Measurements from ENCODE around the gene DNAJC15.
"Not testable (repeated sequence)": the region's sequence is repeated elsewhere in the genome, so short reads cannot be mapped to it uniquely, and the experiment has no call there.

The DNAJC15 gene

GRCh38 chr13:43003729-43004128, 19.7 kb upstream of the DNAJC15 start:
- no peak for DNase-seq (ENCODE audit: low read depth in 3 of 3)

DNA sequence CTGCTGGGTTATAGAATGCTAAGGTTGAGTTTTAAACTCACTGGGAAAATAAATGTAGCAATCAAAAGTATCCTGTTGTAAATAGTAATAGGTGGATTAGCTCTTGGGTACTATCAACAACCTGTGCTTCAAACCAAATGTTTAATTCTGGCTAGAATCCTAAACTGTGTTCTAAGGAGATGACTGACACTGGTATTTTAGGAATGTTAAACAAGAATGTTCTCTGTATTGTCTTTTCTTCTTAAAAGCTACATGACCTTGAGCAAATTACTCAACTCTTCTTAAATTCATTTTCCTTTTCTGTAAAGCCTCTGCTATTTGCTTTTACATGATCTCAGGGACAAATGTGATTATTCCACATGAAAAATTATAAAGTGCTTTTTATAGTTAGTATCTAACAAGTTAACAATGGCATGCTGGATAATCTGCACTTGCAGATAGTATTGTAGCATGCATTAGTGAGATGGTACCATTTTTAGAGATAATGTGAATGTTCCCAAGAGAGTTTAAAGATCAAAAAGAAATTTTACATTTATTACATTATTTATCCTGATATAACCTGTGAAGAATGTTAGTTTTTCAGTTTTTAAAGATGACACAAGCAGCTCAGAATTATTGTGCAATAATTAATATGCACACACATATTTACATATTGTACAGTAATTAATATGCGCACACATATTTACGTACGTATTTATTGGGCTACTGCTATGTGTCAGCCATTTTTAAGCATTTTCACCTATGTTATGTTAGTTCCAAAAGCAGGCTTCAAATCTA, 17.7 kb upstream of the DNAJC15 start:
- no peak for DNase-seq (ENCODE audit: low read depth in 3 of 3)

GRCh38 chr13:43006893-43007631, 16.3 kb upstream of the DNAJC15 start:
- DNase-seq (ENCODE audit: low read depth in 3 of 3), result no peak

DNA sequence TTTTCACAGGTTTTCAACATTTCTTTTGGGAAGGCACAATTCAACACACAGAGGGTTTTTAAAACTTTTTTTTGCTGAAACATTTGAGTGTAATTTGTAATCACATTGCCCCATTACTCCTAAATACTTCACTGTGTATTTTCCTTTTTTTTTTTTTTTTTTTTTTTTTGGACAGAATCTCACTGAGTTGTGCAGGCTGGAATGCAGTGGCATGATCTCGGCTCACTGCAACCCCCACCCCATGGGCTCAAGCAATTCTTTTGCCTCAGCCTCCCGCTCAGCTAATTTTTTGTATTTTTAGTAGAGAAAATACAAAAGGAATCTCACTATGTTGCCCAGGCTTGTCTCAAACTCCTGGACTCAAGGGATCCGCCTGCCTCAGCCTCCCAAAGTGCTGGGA, 14.8 kb upstream of the DNAJC15 start:
- no peak for DNase-seq (ENCODE audit: low read depth in 3 of 3)

DNA sequence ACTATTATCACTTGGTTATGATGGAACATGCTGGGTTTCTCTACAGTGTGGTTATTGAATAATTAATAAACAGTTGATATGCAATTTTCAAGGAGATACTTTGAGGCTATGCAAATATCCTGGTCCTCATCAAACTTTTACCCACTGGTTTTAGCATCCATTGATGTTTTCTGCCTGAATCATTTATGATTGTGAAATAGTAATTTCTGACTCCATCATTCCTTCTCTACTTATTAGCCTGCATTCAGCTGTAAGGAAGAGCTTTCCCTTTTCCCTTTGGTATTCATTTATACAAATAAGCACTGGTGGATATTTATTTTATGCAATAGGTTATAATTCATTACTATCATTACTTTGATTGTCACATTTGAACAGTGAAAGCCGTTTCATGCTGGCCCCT, 13.9 kb upstream of the DNAJC15 start:
- no peak for DNase-seq (ENCODE audit: low read depth in 3 of 3)

DNA sequence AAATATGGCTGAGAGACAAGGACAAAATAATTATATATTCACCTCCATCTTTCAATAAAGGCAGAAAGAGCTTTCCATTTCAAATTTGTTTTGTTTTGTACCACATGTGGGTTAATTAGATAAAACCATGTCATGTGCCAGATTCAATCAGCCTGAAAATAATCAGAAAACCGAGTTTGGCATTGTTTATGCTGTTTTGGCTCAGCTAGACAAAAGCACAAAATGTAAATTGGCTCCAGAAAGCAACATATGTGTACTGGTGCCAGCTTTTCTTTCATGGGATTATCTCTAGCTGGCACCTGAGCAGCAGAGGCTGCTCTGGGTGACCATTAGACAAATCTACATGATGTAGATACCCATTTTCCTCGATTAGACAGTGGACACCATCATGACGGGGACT, 9.2 kb upstream of the DNAJC15 start:
- no peak for DNase-seq (ENCODE audit: low read depth in 3 of 3)

DNA sequence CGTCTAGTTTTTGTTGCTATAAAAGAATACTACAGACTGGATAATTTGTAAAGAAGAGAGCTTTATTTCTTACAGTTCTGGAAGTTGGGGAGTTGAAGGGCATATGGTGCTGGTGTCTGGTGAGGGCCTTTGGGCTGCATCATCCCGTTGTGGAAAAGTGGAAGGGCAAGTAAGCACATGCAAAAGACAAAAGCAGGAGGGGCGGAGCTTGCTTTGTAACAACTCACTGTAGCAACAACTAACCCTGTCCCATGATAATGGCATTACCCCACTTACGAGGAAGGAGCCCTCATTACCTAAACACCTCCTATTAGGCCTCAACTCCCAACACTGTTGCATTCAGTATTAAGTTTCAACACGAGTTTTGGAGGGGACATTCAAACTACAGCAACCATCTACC, 7.2 kb upstream of the DNAJC15 start:
- no peak for DNase-seq (ENCODE audit: low read depth in 3 of 3)

DNA sequence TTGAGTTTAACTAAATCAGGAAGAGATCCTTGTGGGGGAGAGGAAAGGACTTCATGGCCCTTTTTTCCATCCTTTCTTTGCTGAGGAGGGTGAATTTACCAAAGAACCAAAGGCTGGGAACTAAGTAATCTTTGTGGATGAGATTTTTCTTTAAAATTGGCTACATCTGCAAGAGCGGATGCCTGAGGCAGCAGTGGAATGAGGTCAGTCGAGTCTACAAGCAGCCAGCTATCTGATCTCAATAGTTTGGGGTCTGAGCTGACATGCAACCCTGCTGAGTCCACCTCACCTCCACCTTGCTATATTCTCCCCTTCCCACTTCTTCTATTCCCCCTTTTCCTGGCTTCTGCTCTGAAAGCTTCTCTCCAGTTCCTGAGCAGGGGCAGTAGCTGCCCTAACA, 3.6 kb upstream of the DNAJC15 start:
- DNase-seq (ENCODE audit: low read depth in 3 of 3), result no peak

- no peak for DNase-seq (ENCODE audit: low read depth in 3 of 3)
These were observed 2.6 kb upstream of the DNAJC15 start for GRCh38 chr13:43020794-43021193.

- no peak for DNase-seq (ENCODE audit: low read depth in 3 of 3)
These were observed 1.3 kb upstream of the DNAJC15 start for GRCh38 chr13:43021926-43022670.

- no peak for DNase-seq (ENCODE audit: low read depth in 3 of 3)
These were observed 475 bp upstream of the DNAJC15 start for GRCh38 chr13:43022934-43023288.

- DNase-seq (ENCODE audit: low read depth in 3 of 3), result no peak
These were observed 2.9 kb downstream of the DNAJC15 start for GRCh38 chr13:43026262-43026661.

GRCh38 chr13:43030548-43030947, 7.2 kb downstream of the DNAJC15 start:
- no peak for DNase-seq (ENCODE audit: low read depth in 3 of 3)

DNA sequence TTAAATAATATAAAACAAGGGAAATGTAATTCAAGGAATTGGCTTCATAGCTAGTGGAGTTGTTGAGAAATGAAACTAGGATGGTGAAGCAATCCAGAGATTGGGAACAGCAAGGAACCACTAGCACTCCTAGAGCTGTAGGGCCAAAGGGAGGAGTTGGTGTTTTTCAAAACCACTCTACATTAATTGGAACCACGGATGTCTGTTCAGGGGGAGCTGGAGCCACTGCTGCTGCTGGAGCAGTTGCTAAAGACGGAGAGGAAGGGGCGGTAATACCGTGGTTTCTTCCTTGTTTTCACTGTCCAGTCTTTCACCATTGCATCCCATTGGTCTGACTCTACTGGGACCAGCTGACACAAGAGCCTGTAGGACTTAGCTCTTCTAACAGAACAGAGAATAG, 8.5 kb downstream of the DNAJC15 start:
- no peak for DNase-seq (ENCODE audit: low read depth in 3 of 3)

DNA sequence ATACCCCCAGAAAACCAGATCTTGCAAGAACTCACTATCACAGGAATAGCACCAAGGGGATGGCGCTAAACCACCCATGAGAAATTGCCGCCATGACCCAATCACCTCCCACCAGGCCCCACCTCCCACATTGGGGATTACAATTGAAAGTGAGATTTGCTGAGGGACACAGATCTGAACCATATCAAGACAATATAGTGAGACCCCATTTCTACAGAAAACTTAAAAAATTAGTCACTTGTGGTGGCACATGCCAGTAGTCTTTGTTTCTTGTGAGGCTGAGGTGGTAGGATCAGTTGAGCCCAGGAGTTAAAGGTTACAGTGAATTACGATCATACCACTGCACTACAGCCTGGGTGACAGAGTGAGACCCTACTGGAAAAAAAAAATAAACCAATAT, 9.7 kb downstream of the DNAJC15 start:
- DNase-seq (ENCODE audit: low read depth in 3 of 3), result no peak

DNA sequence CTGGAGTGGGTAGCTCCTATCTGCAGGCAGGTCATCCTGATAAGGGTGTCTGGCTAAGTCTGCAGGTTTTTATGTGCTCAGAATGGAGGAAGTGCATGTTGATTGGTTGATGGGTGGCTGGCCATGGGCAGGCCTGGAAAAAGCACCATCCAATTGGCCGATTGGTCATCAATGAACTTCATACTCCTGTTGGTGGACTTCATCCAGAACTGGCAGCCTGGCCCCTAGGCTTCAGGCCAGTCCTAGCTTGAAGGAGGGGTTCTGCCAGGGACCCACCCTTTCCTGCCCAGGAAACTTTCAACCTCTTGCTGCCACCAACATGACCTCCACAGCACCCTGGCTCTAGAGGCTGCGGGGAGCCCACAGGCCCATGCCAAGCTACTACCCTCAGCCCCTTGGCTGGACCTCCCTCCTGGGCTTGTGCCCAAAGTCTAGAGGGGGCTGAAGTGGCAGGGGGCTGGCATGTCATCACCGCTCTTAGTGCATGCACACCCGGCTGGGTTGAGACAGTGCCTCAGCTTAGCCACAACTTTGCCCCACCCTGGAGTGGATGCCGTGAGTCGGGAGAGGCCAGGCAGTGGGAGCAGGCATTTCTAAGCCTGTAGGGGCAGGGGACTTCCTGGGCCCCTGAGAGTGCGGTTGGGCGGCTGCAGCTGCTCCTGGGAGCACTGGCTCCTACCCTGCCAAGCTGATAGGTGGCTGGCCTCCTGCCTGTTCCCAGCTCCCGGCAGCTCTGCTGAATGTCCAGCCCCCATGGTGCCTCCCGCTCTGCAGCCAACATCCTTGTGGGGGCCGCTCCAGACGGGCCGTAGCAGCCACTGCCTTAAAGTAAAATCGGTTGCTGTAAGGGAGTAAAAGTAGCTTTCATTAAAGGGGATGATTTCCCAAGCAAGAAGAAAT, 13.2 kb downstream of the DNAJC15 start:
- DNase-seq (ENCODE audit: low read depth in 3 of 3), result no peak

GRCh38 chr13:43039966-43040365, 16.6 kb downstream of the DNAJC15 start:
- DNase-seq (ENCODE audit: low read depth in 3 of 3), result no peak

GRCh38 chr13:43040581-43041368, 17.4 kb downstream of the DNAJC15 start:
- not testable (repeated sequence) for DNase-seq (ENCODE audit: low read depth in 3 of 3)

GRCh38 chr13:43041369-43041921, 18.1 kb downstream of the DNAJC15 start:
- DNase-seq (ENCODE audit: low read depth in 3 of 3), result no peak

- DNase-seq (ENCODE audit: low read depth in 3 of 3), result no peak
These were observed 19.1 kb downstream of the DNAJC15 start for GRCh38 chr13:43042410-43042921.

All from stimulated activated CD4-positive, alpha-beta T cell treated with anti-CD3 and anti-CD28 coated beads, TNF-alpha, amount 100 ng/mL, for 48 hours (primary cell).